ENCODE results near the gene SOBP.
"Not testable (repeated sequence)": the region's sequence is repeated elsewhere in the genome, so short reads cannot be mapped to it uniquely, and the experiment has no call there.

SOBP gene

GRCh38 chr6:107489636-107490565 lies at the start of gene SOBP:
TSS of gene SOBP (plus strand) at chr6:107490117. CDS start at chr6:107490617, 500 bp downstream.
- peak; percentile 9 to 12 for DNase-seq (ENCODE audit: low read depth in 1 of 2, low spot score in 1 of 2)

- DNase-seq (ENCODE audit: low read depth in 1 of 2, low spot score in 1 of 2), result no peak
Measured at GRCh38 chr6:107440936-107441335, 49.0 kb upstream of the SOBP start.

GRCh38 chr6:107441682-107442081 lies 48.2 kb upstream of the SOBP start:
- DNase-seq (ENCODE audit: low read depth in 1 of 2, low spot score in 1 of 2), result no peak

- DNase-seq (ENCODE audit: low read depth in 1 of 2, low spot score in 1 of 2), result no peak
Measured at GRCh38 chr6:107442938-107443607, 46.8 kb upstream of the SOBP start.

- DNase-seq (ENCODE audit: low read depth in 1 of 2, low spot score in 1 of 2), result no peak
Measured at GRCh38 chr6:107443608-107444267, 46.2 kb upstream of the SOBP start.

GRCh38 chr6:107444277-107444676 lies 45.6 kb upstream of the SOBP start:
- DNase-seq (ENCODE audit: low read depth in 1 of 2, low spot score in 1 of 2), result no peak

GRCh38 chr6:107447663-107448216 lies 42.2 kb upstream of the SOBP start:
- no peak for DNase-seq (ENCODE audit: low read depth in 1 of 2, low spot score in 1 of 2)

GRCh38 chr6:107448776-107449175 lies 41.1 kb upstream of the SOBP start:
- DNase-seq (ENCODE audit: low read depth in 1 of 2, low spot score in 1 of 2), result no peak

GRCh38 chr6:107458672-107459282 lies 31.1 kb upstream of the SOBP start:
- DNase-seq (ENCODE audit: low read depth in 1 of 2, low spot score in 1 of 2), result peak; percentile 3 to 4

GRCh38 chr6:107459283-107460082 lies 30.4 kb upstream of the SOBP start, which contains the start of gene PDSS2:
TSS of gene PDSS2 (minus strand) at chr6:107459564. CDS start at chr6:107459285, 279 bp downstream.
- peak; percentile 92 to 96 for DNase-seq (ENCODE audit: low read depth in 1 of 2, low spot score in 1 of 2)

GRCh38 chr6:107460083-107460631 lies 29.8 kb upstream of the SOBP start:
- DNase-seq (ENCODE audit: low read depth in 1 of 2, low spot score in 1 of 2), result peak in 1 of 2 donors; percentile 7

- DNase-seq (ENCODE audit: low read depth in 1 of 2, low spot score in 1 of 2), result no peak
Measured at GRCh38 chr6:107466062-107466461, 23.9 kb upstream of the SOBP start.

GRCh38 chr6:107470364-107470763 lies 19.6 kb upstream of the SOBP start:
- DNase-seq (ENCODE audit: low read depth in 1 of 2, low spot score in 1 of 2), result no peak

- no peak for DNase-seq (ENCODE audit: low read depth in 1 of 2, low spot score in 1 of 2)
Measured at GRCh38 chr6:107473660-107474059, 16.3 kb upstream of the SOBP start.

GRCh38 chr6:107475360-107475759 lies 14.6 kb upstream of the SOBP start:
- DNase-seq (ENCODE audit: low read depth in 1 of 2, low spot score in 1 of 2), result not testable (repeated sequence)

GRCh38 chr6:107475826-107476225 lies 14.1 kb upstream of the SOBP start:
- not testable (repeated sequence) for DNase-seq (ENCODE audit: low read depth in 1 of 2, low spot score in 1 of 2)

GRCh38 chr6:107479089-107479690 lies 10.7 kb upstream of the SOBP start:
- no peak for DNase-seq (ENCODE audit: low read depth in 1 of 2, low spot score in 1 of 2)

GRCh38 chr6:107485157-107485556 lies 4.8 kb upstream of the SOBP start:
- no peak for DNase-seq (ENCODE audit: low read depth in 1 of 2, low spot score in 1 of 2)

GRCh38 chr6:107488174-107488874 lies 1.6 kb upstream of the SOBP start:
- no peak for DNase-seq (ENCODE audit: low read depth in 1 of 2, low spot score in 1 of 2)
